Esophagus muscularis mucosa (tissue), 3 donors: ENCODE results near the gene TNPO3.

ENCODE experiments used
- POLR2A ChIP-seq: fragments of 450-650 bp; IDR thresholded peaks from one replicate; pipeline ENCODE4 v1.6.1; 2017; ENCODE audit warnings: antibody characterized with exemption, moderate library complexity, mild to moderate bottlenecking, low read depth
- POLR2AphosphoS5 ChIP-seq, 2 donors: sonication (generic); formaldehyde crosslinking; IDR thresholded peaks; one replicate each; pipeline ENCODE4 v1.6.1; 2017; ENCODE audit warnings: antibody characterized with exemption in 2 of 2
- TF ChIP-seq, protein P1 (sequence below), 3 experiments: fragments of 200-600 bp in 2 of 3; fragments of 450-650 bp in 1 of 3; sonication (generic) in 2 of 3; IDR thresholded peaks; one replicate each; pipeline ENCODE4 v1.5.1; 2017 to 2019; ENCODE audit warnings: antibody characterized with exemption in 3 of 3, mild to moderate bottlenecking in 2 of 3, moderate library complexity in 1 of 3

DNA sequence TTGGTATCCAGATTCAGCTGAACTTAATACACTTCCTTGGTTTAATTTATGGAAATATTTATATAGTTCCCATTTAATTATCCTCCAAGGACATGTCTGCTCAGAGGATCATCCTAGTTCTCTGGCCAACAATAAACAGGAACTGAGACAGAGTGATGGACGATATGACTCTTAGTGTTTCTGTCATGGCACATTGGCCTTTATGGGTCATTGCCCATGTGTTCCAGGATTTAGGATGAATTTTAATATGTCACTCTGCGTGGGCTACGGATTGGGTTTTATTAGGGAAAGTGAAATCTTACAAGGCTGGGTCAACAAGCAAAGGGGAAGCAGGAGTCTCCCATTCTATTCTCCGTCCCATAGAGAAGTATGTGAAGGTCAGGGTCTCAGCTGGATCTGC lies 18.8 kb upstream of the TNPO3 start:
- no peak for TF ChIP-seq POLR2A
- TF ChIP-seq, protein P1, sequence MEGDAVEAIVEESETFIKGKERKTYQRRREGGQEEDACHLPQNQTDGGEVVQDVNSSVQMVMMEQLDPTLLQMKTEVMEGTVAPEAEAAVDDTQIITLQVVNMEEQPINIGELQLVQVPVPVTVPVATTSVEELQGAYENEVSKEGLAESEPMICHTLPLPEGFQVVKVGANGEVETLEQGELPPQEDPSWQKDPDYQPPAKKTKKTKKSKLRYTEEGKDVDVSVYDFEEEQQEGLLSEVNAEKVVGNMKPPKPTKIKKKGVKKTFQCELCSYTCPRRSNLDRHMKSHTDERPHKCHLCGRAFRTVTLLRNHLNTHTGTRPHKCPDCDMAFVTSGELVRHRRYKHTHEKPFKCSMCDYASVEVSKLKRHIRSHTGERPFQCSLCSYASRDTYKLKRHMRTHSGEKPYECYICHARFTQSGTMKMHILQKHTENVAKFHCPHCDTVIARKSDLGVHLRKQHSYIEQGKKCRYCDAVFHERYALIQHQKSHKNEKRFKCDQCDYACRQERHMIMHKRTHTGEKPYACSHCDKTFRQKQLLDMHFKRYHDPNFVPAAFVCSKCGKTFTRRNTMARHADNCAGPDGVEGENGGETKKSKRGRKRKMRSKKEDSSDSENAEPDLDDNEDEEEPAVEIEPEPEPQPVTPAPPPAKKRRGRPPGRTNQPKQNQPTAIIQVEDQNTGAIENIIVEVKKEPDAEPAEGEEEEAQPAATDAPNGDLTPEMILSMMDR (IDR thresholded peaks at IDR 0.05), result no peak
- TF ChIP-seq POLR2AphosphoS5 (IDR thresholded peaks at IDR 0.05), result no peak
